Measurements from ENCODE around the gene TTC7B.

TTC7B gene

GRCh38 chr14:90612801-90613200, 203.4 kb downstream of the TTC7B start:
- no peak for DNase-seq

- no peak for DNase-seq
These were observed 204.3 kb downstream of the TTC7B start for GRCh38 chr14:90611936-90612335.

- no peak for DNase-seq
These were observed 204.7 kb downstream of the TTC7B start for GRCh38 chr14:90611501-90611900.

- no peak for DNase-seq
These were observed 205.7 kb downstream of the TTC7B start for GRCh38 chr14:90610346-90611040.

- DNase-seq: no peak
These were observed 206.9 kb downstream of the TTC7B start for GRCh38 chr14:90609376-90609775.

- no peak for DNase-seq
These were observed 207.3 kb downstream of the TTC7B start for GRCh38 chr14:90608929-90609341.

- no peak for DNase-seq
These were observed 207.9 kb downstream of the TTC7B start for GRCh38 chr14:90608281-90608680.

GRCh38 chr14:90607141-90607540, 209.1 kb downstream of the TTC7B start:
- DNase-seq: no peak

- no peak for DNase-seq
These were observed 209.8 kb downstream of the TTC7B start for GRCh38 chr14:90606434-90606833.

GRCh38 chr14:90605430-90605829, 210.8 kb downstream of the TTC7B start:
- DNase-seq: no peak

- DNase-seq: no peak
These were observed 211.9 kb downstream of the TTC7B start for GRCh38 chr14:90604356-90604755.

- DNase-seq: no peak
These were observed 212.4 kb downstream of the TTC7B start for GRCh38 chr14:90603841-90604240.

- DNase-seq: no peak
These were observed 212.9 kb downstream of the TTC7B start for GRCh38 chr14:90603336-90603735.

GRCh38 chr14:90602088-90602687, 214.0 kb downstream of the TTC7B start:
- DNase-seq: no peak

- no peak for DNase-seq
These were observed 214.7 kb downstream of the TTC7B start for GRCh38 chr14:90601563-90601962.

- no peak for DNase-seq
These were observed 215.6 kb downstream of the TTC7B start for GRCh38 chr14:90600619-90601018.

GRCh38 chr14:90599748-90600507, 216.3 kb downstream of the TTC7B start:
- DNase-seq: no peak

- DNase-seq: no peak
These were observed 216.9 kb downstream of the TTC7B start for GRCh38 chr14:90599339-90599738.

- DNase-seq: no peak
These were observed 218.3 kb downstream of the TTC7B start for GRCh38 chr14:90597961-90598360.

- DNase-seq: no peak
These were observed 219.5 kb downstream of the TTC7B start for GRCh38 chr14:90596733-90597132.

- no peak for DNase-seq
These were observed 222.8 kb downstream of the TTC7B start for GRCh38 chr14:90593254-90594040.

GRCh38 chr14:90592655-90593054, 223.6 kb downstream of the TTC7B start:
- no peak for DNase-seq

- DNase-seq: no peak
These were observed 228.3 kb downstream of the TTC7B start for GRCh38 chr14:90587918-90588317.

Measured in activated naive CD4-positive, alpha-beta T cell treated with anti-CD3 and anti-CD28 coated beads, Interleukin-2, amount 50 U/mL, for 16 hours (primary cell).